Measurements from ENCODE around the gene PLGLB2.
"Not testable (repeated sequence)": the region's sequence is repeated elsewhere in the genome, so short reads cannot be mapped to it uniquely, and the experiment has no call there.

Gene PLGLB2

GRCh38 chr2:87747791-87748190 is at the start of gene PLGLB2:
Gene PLGLB2, plus strand, starts transcription at chr2:87748087. Its CDS starts 67 bp downstream, at chr2:87748154.
- DNase-seq (ENCODE audit: low read depth): not testable (repeated sequence)

- not testable (repeated sequence) for DNase-seq (ENCODE audit: low read depth)
Measured at GRCh38 chr2:87704572-87705323, 43.1 kb upstream of the PLGLB2 start.

GRCh38 chr2:87708368-87708767 is 39.5 kb upstream of the PLGLB2 start:
- DNase-seq (ENCODE audit: low read depth): not testable (repeated sequence)

GRCh38 chr2:87727940-87728599 is 19.8 kb upstream of the PLGLB2 start:
- not testable (repeated sequence) for DNase-seq (ENCODE audit: low read depth)

GRCh38 chr2:87740928-87741327 is 7.0 kb upstream of the PLGLB2 start:
- DNase-seq (ENCODE audit: low read depth): not testable (repeated sequence)

DNA sequence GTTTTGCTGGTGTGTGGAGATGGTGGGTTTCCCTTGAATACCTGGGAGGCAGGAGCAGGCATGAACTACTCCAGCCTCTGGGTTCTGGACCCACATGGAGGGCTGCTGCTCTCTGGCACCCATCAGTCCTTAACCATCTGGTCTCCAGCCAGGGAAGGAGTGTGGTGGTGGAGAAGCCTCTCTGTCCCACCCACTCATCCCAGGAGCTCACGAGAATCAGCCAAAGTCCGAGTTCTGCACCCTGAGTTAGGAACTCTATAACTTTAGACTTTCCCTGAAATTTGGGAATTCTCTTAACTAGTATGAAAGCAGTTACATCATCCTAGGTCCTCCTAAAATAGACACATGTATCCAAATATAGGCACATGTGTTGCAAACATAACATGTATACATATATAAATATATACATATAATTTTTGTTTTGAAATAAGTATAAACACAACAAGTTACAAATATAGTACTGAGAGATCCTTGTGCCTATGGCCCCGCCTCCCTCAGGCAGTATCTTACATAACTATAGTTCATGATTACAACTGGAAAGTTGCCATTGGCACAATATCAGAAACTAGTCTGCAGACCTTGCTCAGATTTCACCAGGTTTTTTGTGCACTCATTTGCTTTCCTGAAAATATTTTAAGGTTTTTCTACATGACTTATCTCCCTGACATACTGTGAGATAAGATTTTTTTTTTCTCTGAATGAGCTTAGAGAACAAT is 5.3 kb upstream of the PLGLB2 start:
- not testable (repeated sequence) for DNase-seq (ENCODE audit: low read depth)

DNA sequence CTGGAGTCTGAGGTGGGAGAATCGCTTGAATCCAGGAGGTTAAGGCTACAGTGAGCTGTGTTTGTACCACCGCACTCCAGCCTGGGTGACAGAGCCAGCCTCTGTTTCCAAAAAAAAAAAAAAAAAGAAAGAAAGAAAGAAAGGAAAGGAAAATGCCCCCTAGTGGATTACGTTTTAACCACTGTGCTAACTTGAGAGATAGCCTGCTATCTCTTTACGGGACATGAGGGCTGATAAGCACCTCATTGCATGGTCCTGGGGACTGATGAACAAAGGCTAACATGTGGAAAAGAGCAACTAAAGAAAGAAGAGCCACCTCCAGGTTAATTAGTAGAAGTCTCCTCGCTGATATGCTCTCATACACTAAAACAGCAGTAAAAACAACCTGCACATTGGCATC is 4.2 kb upstream of the PLGLB2 start:
- not testable (repeated sequence) for DNase-seq (ENCODE audit: low read depth)

DNA sequence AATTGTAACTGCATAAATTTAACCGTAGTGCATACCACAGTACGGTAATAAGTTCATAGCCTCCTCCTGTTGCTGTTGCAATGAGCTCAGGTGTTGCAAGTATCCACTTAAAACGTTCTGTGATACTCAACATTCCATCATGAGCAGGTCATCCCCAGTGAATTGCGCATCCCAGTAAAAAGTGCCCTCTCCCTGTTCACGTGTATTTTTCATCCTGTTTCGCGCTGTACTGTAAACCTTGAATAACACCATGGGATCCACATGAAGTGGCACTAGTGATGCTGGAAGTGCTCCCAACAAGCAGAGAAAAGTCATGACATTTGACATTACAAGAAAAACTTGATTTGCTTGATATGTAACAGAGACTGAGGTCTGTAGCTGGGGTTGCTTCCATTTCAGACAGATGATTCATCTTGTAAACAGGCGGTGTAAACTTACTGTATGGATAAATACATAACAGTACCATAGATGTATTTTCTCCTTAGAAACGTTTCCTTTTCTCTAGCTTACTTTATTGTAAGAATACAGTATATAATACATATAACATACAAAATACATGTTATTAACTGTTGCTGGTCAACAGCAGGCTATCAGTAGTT is 2.4 kb upstream of the PLGLB2 start:
- not testable (repeated sequence) for DNase-seq (ENCODE audit: low read depth)

DNA sequence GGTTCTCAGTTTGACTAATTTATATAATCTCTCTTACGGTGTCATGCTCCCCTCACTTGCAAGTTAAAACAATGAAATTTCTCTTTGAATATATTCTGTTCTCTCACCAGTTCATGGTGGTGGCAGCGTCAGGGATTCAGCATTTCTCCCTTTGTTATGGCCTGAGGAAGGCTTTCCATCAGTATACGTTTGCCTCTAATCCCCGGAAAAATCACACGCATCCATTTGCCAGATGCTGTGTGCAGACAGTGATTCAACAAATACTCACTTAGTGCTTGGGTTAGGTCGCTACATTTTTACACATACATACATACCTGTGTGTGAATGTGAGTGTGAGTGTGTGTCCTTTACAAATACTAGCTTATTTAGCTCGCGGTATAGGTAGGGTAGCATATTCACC is 637 bp downstream of the PLGLB2 start:
- not testable (repeated sequence) for DNase-seq (ENCODE audit: low read depth)

DNA sequence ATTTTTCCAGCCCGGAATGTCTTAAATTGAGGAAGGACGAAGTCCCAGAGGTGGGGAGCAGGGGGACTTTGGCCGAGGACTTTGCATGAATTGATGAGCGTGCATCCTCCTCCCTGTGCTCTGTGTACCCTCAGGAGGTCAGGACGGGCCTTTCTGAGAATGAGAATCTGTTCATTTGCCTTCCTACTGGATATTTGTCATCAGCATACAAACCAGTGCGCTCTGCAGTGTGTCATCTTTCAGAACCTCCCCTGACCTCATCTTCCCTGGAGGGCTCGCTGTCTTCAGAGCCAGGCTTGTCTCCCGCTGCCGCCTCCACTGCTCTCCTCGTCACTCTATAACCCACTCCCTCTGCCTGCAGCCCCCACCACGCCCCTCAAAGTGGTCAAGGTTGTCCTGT is 2.7 kb downstream of the PLGLB2 start:
- DNase-seq (ENCODE audit: low read depth): not testable (repeated sequence)

DNA sequence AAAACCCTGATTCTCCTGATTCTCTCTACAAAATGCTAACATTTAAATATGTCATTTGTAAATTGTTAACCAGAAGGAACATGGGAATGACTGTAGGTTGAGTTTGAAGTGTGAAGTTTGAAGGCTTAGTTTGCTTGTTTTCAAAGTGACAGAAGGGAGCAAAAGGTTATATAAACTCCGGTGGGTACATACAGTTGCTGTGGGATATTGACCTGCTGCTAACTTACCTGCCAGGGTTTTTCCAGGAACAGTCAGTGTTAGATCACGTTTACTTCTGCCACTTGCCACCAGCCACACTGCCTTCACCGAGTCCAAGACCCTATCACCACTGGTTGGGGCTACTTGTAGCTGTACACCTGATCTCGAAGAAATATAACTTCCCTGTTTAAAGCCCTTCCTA is 6.9 kb downstream of the PLGLB2 start:
- DNase-seq (ENCODE audit: low read depth): not testable (repeated sequence)
